H1 (cell line): ENCODE data around the gene PLPP7.

ENCODE experiments used
- BACH1 ChIP-seq: IDR thresholded peaks from 2 replicates; pipeline ENCODE4 v1.6.1; 2012; ENCODE audit warnings: low read length, improper control_type of control experiment
- CBX5 ChIP-seq: fragments of 300-800, 300-1000 bp; sonication (generic); IDR thresholded peaks from 2 replicates; pipeline ENCODE4 v1.7.1; 2016; ENCODE audit warnings: antibody characterized with exemption, low read length, low read depth
- CTCF ChIP-seq, 3 experiments: IDR thresholded peaks; 1 replicate in 2 of 3; 2 replicates in 1 of 3; pipeline versions ENCODE4 v1.5.1 to v1.6.1; 2011; ENCODE audit warnings: low read length in 3 of 3, mild to moderate bottlenecking in 3 of 3, inconsistent platforms in 2 of 3, low read depth in 1 of 3, moderate library complexity in 1 of 3; ENCODE audit not compliant: insufficient read depth in 1 of 3; ENCODE audit errors: control extremely low read depth in 1 of 3
- PHF8 ChIP-seq: fragments of 200-600 bp; sonication (generic); conservative IDR thresholded peaks from 2 replicates; pipeline ENCODE4 v1.7.1; 2012; ENCODE audit warnings: low read depth, mild to moderate bottlenecking, inconsistent platforms, low read length, moderate library complexity
- POLR2A ChIP-seq, 2 experiments: IDR thresholded peaks; 1 replicate in 1 of 2; 2 replicates in 1 of 2; pipeline ENCODE4 v1.6.1; 2011; ENCODE audit warnings: low read depth in 2 of 2, low read length in 2 of 2, mild to moderate bottlenecking in 2 of 2; ENCODE audit errors: control extremely low read depth in 1 of 2
- TF ChIP-seq, protein P1 (sequence below): IDR thresholded peaks from 2 replicates; pipeline ENCODE4 v1.6.1; 2012; ENCODE audit warnings: inconsistent platforms

DNA sequence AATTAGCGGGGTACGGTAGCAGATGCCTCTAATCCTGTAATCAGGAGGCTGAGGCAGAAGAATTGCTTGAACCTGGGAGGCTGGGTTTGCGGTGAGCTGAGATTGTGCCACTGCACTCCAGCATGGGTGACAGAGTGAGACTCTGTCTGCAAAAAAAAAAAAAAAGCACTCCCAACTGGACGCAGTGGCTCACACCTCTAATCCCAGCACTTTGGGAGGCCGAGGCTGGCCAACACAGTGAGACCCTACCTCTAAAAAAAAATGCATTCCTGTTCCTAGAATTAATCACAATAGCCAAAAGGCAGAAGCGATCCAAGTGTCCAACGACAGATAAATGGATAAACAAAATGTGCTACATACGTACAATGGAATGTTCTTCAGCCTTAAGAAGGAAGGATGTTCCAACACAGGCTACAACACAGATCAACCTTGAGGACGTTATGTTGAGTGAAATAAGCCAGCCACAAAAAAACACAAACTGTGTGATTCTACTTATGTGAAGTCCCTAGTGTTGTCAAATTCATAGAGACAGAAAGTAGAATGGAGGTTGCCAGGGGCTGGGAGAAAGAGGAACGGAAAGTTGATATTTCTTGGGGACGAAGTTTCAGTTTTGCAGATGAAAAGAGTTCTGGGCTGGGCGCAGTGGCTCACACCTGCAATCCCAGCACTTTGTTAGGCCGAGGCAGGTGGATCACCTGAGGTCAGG is 27.0 kb upstream of the PLPP7 start:
- no peak for TF ChIP-seq POLR2A (IDR thresholded peaks at IDR 0.05; ENCODE audit: control extremely low read depth in 1 of 2, low read depth in 2 of 2, low read length in 2 of 2)
- TF ChIP-seq PHF8 = no peak
- TF ChIP-seq BACH1 = no peak
- TF ChIP-seq CBX5 = no peak
- TF ChIP-seq, protein P1, sequence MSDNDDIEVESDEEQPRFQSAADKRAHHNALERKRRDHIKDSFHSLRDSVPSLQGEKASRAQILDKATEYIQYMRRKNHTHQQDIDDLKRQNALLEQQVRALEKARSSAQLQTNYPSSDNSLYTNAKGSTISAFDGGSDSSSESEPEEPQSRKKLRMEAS = no peak
- TF ChIP-seq CTCF (IDR thresholded peaks at IDR 0.05; ENCODE audit: control extremely low read depth in 1 of 3, insufficient read depth in 1 of 3, low read depth in 1 of 3, low read length in 3 of 3) = no peak
